Measurements from ENCODE around the gene SCP2.

SCP2 gene

GRCh38 chr1:53083636-53084588, 156.8 kb downstream of the SCP2 start:
- no peaks in the 10 kb centered on the region for H3K36me3 ChIP-seq (ENCODE audit: control insufficient read depth, insufficient read depth, low read length)
- H3K9me3 ChIP-seq (ENCODE audit: control insufficient read depth, low read length), result no peaks in the 10 kb centered on the region
- H3K4me3 ChIP-seq (ENCODE audit: low read length), result no peak overlapping the region
- peaks cover 11% of the 10 kb centered on the region for H3K4me1 ChIP-seq (ENCODE audit: control insufficient read depth, insufficient read depth, low read length)
- no peak overlapping the region for H3K9ac ChIP-seq (ENCODE audit: low read length)
- no peaks in the 10 kb centered on the region for H3K27me3 ChIP-seq (ENCODE audit: control insufficient read depth, insufficient read depth, low read length)

GRCh38 chr1:53084589-53084971, 157.5 kb downstream of the SCP2 start:
- Histone ChIP-seq H3K36me3 (ENCODE audit: control insufficient read depth, insufficient read depth, low read length) (no peaks in the 10 kb centered on the region), H3K9ac (ENCODE audit: low read length) (peak overlapping the region; percentile 15), H3K9me3 (ENCODE audit: control insufficient read depth, low read length) (no peaks in the 10 kb centered on the region), H3K27me3 (ENCODE audit: control insufficient read depth, insufficient read depth, low read length) (no peaks in the 10 kb centered on the region), H3K4me3 (ENCODE audit: low read length) (no peak overlapping the region), H3K4me1 (ENCODE audit: control insufficient read depth, insufficient read depth, low read length) (peaks cover 18% of the 10 kb centered on the region)

- Histone ChIP-seq H3K27me3 (ENCODE audit: control insufficient read depth, insufficient read depth, low read length) (no peaks in the 10 kb centered on the region), H3K9ac (ENCODE audit: low read length) (no peak overlapping the region), H3K36me3 (ENCODE audit: control insufficient read depth, insufficient read depth, low read length) (no peaks in the 10 kb centered on the region), H3K4me3 (ENCODE audit: low read length) (no peak overlapping the region), H3K4me1 (ENCODE audit: control insufficient read depth, insufficient read depth, low read length) (peaks cover 26% of the 10 kb centered on the region), H3K9me3 (ENCODE audit: control insufficient read depth, low read length) (no peaks in the 10 kb centered on the region)
Measured at GRCh38 chr1:53085405-53085804, 158.3 kb downstream of the SCP2 start.

- H3K9me3 ChIP-seq (ENCODE audit: control insufficient read depth, low read length), result no peaks in the 10 kb centered on the region
- no peaks in the 10 kb centered on the region for H3K36me3 ChIP-seq (ENCODE audit: control insufficient read depth, insufficient read depth, low read length)
- no peaks in the 10 kb centered on the region for H3K27me3 ChIP-seq (ENCODE audit: control insufficient read depth, insufficient read depth, low read length)
- H3K4me1 ChIP-seq (ENCODE audit: control insufficient read depth, insufficient read depth, low read length), result peaks cover 38% of the 10 kb centered on the region
- no peak overlapping the region for H3K4me3 ChIP-seq (ENCODE audit: low read length)
- H3K9ac ChIP-seq (ENCODE audit: low read length), result no peak overlapping the region
Measured at GRCh38 chr1:53086491-53087070, 159.5 kb downstream of the SCP2 start.

GRCh38 chr1:53087332-53088285, 160.5 kb downstream of the SCP2 start:
- no peak overlapping the region for H3K4me3 ChIP-seq (ENCODE audit: low read length)
- no peaks in the 10 kb centered on the region for H3K36me3 ChIP-seq (ENCODE audit: control insufficient read depth, insufficient read depth, low read length)
- H3K4me1 ChIP-seq (ENCODE audit: control insufficient read depth, insufficient read depth, low read length), result peaks cover 38% of the 10 kb centered on the region
- no peaks in the 10 kb centered on the region for H3K27me3 ChIP-seq (ENCODE audit: control insufficient read depth, insufficient read depth, low read length)
- no peak overlapping the region for H3K9ac ChIP-seq (ENCODE audit: low read length)
- no peaks in the 10 kb centered on the region for H3K9me3 ChIP-seq (ENCODE audit: control insufficient read depth, low read length)

GRCh38 chr1:53088616-53089300, 161.7 kb downstream of the SCP2 start:
- Histone ChIP-seq H3K9ac (ENCODE audit: low read length) (no peak overlapping the region), H3K4me1 (ENCODE audit: control insufficient read depth, insufficient read depth, low read length) (peaks cover 43% of the 10 kb centered on the region), H3K36me3 (ENCODE audit: control insufficient read depth, insufficient read depth, low read length) (no peaks in the 10 kb centered on the region), H3K9me3 (ENCODE audit: control insufficient read depth, low read length) (no peaks in the 10 kb centered on the region), H3K4me3 (ENCODE audit: low read length) (no peak overlapping the region), H3K27me3 (ENCODE audit: control insufficient read depth, insufficient read depth, low read length) (no peaks in the 10 kb centered on the region)

GRCh38 chr1:53089478-53090226, 162.6 kb downstream of the SCP2 start:
- H3K27me3 ChIP-seq (ENCODE audit: control insufficient read depth, insufficient read depth, low read length), result no peaks in the 10 kb centered on the region
- H3K4me1 ChIP-seq (ENCODE audit: control insufficient read depth, insufficient read depth, low read length), result peaks cover 39% of the 10 kb centered on the region
- H3K9me3 ChIP-seq (ENCODE audit: control insufficient read depth, low read length), result no peaks in the 10 kb centered on the region
- no peak overlapping the region for H3K9ac ChIP-seq (ENCODE audit: low read length)
- no peaks in the 10 kb centered on the region for H3K36me3 ChIP-seq (ENCODE audit: control insufficient read depth, insufficient read depth, low read length)
- H3K4me3 ChIP-seq (ENCODE audit: low read length), result no peak overlapping the region

- Histone ChIP-seq H3K9me3 (ENCODE audit: control insufficient read depth, low read length) (no peaks in the 10 kb centered on the region), H3K4me3 (ENCODE audit: low read length) (no peak overlapping the region), H3K27me3 (ENCODE audit: control insufficient read depth, insufficient read depth, low read length) (no peaks in the 10 kb centered on the region), H3K9ac (ENCODE audit: low read length) (no peak overlapping the region), H3K4me1 (ENCODE audit: control insufficient read depth, insufficient read depth, low read length) (peaks cover 33% of the 10 kb centered on the region), H3K36me3 (ENCODE audit: control insufficient read depth, insufficient read depth, low read length) (no peaks in the 10 kb centered on the region)
Measured at GRCh38 chr1:53090227-53091147, 163.4 kb downstream of the SCP2 start.

GRCh38 chr1:53091841-53092645, 165.0 kb downstream of the SCP2 start:
- H3K36me3 ChIP-seq (ENCODE audit: control insufficient read depth, insufficient read depth, low read length), result no peaks in the 10 kb centered on the region
- H3K4me1 ChIP-seq (ENCODE audit: control insufficient read depth, insufficient read depth, low read length), result peaks cover 33% of the 10 kb centered on the region
- no peaks in the 10 kb centered on the region for H3K27me3 ChIP-seq (ENCODE audit: control insufficient read depth, insufficient read depth, low read length)
- H3K4me3 ChIP-seq (ENCODE audit: low read length), result no peak overlapping the region
- no peak overlapping the region for H3K9ac ChIP-seq (ENCODE audit: low read length)
- H3K9me3 ChIP-seq (ENCODE audit: control insufficient read depth, low read length), result no peaks in the 10 kb centered on the region

Data from mucosa of stomach (tissue), 1 donor.